DND-41 (cell line): ENCODE results near the gene PIP4P1.

ENCODE experiments used
- CTCF ChIP-seq: IDR thresholded peaks from 2 replicates; pipeline ENCODE4 v1.5.1; 2012; ENCODE audit warnings: borderline replicate concordance, low read length, moderate library complexity, mild to moderate bottlenecking; ENCODE audit not compliant: poor library complexity, severe bottlenecking; ENCODE audit errors: extremely low read depth
- EZH2 ChIP-seq: IDR thresholded peaks from 3 replicates; pipeline ENCODE4 v1.6.1; 2012; ENCODE audit warnings: borderline replicate concordance, low read depth, mild to moderate bottlenecking, moderate library complexity, low read length, inconsistent platforms; ENCODE audit not compliant: severe bottlenecking

- TF ChIP-seq CTCF (no peak), EZH2 (no peak)
These were observed 32.4 kb upstream of the PIP4P1 start for GRCh38 chr14:20493634-20494033.
